Activated CD4-positive, CD25-positive, alpha-beta regulatory T cell (primary cell): Measurements from ENCODE around the gene GEMIN7.

ENCODE experiments used
- DNase-seq, 4 experiments: peaks; one replicate each; lab custom pipeline; 2025; lab: John Stamatoyannopoulos, UW

The GEMIN7 gene

DNA sequence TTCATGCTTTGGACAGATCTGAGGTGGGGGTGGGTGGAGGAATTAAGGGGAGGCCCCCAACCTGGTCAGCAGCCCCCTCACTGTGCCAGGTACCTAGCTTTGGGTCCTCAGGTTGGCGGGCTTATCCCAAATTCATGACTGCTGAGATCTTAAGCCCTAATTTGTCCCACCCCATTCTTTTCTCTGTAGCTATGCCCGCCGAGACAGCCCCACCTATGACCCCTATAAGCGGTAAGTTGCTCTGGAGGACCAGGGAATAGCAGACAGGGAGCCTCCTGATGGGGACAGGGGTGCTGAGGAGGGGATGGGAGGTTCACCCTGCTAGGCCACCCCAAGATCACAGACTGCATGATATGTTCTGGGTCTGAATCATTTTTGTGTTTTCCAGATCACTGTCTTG lies 17.1 kb upstream of the GEMIN7 start:
- DNase-seq, result no peak

DNA sequence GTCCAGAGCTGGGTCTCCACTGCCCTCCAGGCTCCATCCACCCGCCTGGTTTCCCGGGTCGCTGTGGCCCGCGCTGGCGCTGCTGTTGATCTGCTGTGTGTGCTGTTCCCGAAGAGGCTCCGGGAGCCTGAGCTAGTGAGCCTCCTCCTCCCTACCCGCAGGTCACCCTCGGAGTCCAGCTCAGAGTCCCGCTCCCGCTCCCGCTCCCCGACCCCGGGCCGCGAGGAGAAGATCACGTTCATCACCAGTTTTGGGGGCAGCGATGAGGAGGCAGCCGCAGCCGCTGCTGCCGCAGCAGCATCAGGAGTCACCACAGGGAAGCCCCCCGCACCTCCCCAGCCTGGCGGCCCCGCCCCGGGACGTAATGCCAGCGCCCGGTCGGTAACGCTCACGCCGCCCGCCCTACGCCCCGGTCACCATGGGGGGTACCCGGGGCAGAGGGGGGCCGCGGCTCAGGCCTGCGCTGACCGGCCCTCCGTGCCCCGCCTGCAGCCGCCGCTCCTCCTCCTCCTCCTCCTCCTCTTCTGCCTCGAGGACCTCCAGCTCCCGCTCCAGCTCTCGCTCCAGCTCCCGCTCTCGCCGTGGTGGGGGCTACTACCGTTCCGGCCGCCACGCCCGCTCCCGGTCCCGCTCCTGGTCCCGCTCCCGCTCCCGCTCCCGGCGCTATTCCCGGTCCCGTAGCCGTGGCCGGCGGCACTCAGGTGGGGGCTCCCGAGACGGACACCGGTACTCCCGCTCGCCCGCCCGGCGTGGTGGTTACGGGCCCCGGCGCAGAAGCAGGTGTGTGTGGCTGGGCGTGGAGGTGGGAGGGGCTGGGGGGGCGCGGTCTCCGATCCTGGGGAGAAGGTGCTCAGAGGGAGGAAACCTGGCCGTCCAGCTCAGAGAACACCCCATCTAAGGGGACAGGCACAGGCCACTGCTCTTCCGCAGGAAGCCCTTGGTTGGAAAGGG lies 14.9 kb upstream of the GEMIN7 start:
- DNase-seq, result no peak

DNA sequence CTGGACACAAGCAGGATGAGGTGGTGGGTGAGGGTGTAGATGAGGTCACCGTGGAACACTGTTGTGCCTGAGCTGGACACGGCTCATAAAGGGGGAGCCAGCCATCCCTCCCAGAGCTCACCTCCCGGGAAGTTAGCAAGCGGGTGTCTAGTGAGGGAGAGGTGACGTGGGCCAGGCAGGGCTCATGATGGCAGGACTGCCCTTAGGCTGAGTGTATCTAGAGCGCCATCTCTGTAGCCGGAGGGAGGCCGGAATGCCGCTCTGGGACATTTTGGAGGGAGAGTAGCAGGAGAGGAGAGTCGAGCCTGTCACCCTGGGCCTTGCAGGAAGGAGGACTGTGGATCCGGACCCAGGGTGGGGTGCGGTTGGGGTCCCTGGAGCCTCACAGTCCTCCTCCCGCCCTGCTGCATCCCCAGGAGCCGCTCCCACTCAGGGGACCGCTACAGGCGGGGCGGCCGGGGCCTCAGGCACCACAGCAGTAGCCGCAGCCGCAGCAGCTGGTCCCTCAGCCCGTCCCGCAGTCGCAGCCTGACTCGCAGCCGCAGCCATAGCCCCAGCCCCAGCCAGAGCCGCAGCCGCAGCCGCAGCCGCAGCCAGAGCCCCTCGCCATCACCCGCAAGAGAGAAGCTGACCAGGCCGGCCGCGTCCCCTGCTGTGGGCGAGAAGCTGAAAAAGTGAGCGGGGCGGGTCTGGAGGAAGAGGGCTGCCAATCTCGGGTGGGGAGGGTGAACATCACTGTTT lies 12.0 kb upstream of the GEMIN7 start:
- DNase-seq, result no peak

DNA sequence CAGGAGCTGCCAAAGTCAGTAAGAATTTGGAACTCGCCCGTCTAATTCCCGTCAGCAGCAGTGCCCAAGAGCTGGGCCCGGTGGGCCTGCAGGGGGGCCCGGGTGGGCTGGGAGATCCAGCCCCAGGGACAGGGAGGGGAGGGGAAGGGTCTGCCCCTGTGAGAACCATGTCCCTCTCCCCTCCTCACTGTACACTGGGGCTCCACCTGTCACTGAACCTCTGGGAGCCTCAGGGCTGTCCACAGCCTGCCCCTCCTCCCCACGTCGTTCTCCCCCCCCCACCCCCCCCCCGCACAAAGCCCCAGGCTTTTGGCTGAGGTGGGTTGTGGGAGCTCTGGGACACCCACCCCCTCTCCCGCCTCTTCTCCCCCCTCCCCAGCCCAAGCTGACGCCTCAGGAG lies 11.0 kb upstream of the GEMIN7 start:
- DNase-seq, result no peak

DNA sequence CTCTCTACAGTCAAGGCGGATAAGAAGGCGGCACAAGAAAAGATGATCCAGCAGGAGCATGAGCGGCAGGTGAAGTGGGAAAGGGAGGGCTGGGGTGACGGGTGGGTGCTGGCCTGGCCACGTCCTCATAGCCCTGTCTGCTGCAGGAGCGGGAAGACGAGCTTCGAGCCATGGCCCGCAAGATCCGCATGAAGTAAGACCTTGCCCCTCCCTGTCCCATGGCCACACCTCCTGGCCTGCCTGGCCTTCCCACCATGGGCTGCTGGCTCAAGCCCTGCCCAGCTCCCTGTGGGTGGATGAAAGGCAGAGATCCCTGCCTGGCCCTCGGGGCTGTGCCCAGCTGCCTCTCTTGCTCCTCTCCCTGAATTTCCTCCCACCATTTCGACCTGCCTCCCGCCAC lies 10.0 kb upstream of the GEMIN7 start:
- no peak for DNase-seq

GRCh38 chr19:45070214-45070613 lies 8.8 kb upstream of the GEMIN7 start:
- no peak for DNase-seq

DNA sequence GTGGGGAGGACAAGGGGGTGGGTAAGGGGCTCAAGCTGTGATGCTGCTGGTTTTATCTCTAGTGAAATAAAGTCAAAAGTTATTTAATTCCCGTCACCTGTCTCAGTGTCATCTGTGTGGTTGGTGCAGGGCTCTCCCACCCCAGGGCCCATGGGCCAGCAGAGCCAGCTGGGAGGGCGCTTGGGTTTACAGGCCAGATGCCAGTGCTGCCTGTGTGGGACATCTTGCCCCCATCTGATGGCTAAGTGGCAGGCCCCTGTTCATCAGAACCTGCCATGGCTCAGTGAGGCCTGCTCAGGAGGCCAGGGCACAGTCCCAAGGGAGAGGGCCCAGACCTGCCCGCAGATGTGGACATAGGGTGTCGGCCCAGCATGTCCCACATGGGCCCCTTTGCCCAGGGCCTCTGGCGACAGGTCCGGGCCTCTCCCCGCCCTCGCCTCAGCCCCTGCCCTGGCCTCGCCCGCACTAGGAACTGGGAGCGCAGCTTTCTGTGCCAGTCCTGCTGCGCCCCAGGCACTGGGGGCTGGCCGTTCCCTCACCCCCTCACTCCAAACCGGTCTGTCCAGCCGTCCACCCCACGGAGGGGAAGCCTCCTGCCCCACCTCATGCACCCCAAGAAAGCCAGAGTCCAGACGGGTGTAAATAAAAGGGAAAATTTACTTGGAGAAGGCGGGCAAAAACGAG lies 8.1 kb upstream of the GEMIN7 start:
- no peak for DNase-seq

GRCh38 chr19:45071545-45071938 lies 7.5 kb upstream of the GEMIN7 start:
- DNase-seq, result no peak

- DNase-seq, result no peak
Measured at GRCh38 chr19:45071969-45072790, 6.9 kb upstream of the GEMIN7 start.

GRCh38 chr19:45074744-45075300 lies 4.2 kb upstream of the GEMIN7 start:
- no peak for DNase-seq

- peak in 3 of 4 experiments; percentile 20 to 35 (median 26) for DNase-seq
Measured at GRCh38 chr19:45075301-45076028, 3.6 kb upstream of the GEMIN7 start.

DNA sequence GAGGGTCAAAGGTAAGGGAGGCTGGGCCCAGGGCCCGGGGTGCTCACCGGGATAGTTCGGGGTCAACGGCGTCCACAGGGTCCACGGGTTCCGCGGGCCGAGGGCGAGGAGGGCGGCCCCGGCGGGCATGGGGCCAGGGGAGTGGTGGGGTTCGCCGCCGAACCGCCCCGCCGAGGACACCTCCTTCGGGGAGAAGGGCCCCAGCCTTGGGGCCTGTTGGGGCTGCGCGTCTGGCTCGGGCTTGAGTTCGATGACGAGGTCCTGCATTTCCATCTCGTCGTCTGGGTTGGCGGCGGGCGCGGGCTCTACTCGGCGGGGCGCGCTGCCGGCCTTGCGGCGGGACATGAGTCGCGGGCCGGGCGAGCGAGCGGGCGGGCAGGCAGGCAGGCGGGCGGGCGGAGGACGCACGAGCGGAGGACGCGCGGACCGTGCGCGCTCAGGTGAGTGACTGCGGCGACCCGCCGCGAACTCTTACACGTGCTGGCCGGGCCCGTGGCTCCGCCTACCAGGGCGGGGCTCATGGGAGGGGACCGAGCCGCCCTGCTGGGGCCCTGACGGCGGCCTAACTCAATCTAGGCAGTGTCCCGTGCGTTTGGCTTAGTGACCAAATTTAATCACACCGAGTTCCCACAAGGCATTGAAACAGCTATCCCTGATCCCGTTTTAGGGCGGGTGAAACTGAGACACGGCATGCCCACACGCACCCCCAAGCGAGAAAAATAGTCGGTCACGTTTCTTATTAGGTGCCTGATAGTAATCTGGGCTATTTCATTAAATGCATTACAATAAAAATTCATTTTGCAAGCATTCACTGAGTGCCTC lies 2.8 kb upstream of the GEMIN7 start, which contains the start of gene ZNF296:
Gene ZNF296, minus strand, starts transcription at position 450 of the 822 bp plus-strand sequence. Its CDS starts 105 bp downstream, at position 345.
- DNase-seq, result peak; percentile 62 to 70 (median 68)

DNA sequence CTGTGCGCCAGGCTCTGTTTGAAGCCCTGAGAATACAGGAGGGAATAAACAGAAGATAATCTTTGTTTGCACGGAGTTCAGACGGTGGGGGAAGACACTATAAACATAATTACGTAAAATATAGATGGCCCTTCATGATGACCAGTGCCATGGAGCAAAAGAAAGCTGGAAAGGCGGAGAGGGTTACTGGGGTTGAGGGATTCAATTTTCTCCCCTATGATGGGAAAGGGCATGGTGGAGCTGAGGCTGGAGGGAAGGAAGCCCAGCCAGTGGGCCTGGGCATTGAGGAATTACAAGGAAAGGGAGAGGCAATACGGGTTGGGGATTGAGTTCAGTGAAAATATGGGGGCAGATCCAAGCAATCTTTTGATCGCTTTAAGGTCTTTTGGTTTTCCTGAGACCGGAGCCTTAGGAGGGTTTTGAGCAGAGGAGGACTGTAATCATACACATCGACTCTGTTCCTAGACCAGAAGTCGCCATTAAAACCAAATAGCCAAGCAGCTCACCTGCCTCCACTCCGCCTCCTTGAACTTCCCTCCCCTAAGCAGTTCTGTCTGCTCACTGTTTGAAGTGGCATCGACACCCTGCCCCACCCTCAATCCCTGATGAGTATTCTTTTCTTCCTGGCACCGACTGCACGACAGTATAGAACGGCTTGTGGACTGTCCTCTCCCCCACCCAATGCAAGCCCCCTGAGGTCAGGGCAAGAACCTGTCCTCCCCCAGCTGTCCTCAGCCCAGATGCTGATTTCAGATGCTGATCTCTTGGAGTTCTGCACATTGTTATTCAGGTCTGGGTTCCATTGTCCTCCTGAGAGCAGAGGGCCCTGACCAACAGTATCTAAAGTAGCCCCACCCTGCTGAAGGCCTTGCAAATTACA lies 2.0 kb upstream of the GEMIN7 start:
- DNase-seq, result no peak

DNA sequence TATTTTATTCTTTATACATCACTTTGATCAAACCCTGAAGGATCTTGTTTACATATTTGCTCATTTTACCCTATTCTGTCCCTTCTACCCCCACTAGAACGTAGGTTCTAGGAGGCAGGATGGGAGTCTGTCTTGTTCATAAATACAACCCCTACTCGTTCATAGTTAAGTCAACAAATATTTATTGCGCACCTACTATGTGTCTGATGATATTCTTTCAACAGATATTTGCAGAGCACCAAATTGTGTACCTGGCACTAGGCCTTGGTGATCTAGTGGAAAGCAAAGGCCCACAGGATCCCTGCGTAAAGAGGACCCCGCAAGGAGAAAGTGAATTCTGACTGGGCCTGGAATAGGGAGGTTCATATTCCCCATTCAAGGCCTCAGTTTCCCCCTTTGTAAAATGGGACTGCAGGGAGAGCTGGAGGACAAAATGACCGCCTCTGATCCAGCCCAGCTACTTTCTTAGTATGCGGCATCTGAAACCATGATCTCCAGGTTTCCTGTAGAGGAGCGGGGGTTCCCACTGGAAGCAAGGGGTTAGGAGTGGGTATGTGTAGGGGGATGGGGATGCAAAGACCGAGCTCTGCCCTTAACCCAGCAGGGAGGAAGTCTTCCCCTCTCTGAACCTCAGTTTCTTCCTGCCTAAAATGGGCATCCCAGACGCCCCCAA lies 534 bp upstream of the GEMIN7 start:
- no peak for DNase-seq

DNA sequence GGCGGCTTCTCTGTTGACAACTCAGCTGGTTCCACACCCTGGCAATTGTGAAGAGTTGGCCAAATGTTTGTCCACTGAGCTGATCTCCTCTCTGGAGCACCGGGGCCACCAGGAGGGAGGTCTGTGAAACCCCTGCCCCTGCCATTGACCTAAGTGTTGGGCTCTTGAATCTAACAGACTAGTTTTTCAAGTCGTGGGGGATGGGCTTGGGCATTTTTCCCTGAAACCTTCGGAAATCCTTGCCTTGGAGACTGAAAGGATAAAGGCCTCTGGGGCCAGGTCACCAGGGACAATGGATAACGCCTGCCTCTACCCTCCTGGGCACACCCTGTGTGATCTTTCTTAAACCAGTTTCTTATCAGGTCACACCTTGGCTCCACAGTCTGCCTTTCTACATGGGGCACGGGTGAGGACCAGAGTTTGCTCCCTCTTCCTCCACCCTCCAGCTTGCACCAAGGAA lies 881 bp downstream of the GEMIN7 start:
- no peak for DNase-seq

DNA sequence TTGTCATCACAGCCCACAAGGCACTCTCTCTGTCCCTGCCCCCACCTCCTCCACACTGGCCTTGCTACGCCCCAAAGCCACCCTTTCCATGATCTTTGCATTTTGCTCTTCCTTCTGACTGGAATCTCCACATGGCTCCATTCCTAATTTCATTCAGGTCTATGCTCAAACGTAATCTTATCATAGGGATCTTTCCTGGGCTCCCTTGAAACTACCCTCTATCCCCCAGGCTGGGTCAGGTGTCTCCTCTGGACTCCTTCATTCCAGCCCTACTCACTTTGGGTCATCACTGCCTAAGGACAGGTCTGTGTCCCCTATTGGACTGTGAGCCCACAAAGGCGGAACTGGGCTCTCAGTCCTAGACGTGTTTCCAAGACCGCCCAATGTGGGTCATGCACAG lies 3.1 kb downstream of the GEMIN7 start:
- no peak for DNase-seq

DNA sequence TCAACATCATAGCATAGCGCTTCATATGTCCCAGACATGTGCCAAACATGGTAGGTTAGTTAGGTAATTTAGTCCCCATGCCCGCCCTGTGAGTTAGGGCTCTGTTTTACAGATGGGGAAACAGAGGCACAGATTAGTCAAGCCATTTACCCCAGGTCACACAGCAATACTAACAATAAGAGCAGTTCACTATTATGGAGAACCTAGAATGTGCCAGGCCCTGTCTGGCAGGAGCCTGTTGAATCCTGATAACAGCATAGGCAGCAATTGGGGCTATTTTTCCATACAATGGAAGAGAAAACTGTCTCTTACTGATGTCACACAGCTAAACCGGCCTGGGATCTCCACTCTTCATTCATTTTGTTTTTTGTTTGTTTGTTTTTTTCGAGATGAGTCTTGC lies 7.4 kb downstream of the GEMIN7 start:
- no peak for DNase-seq

DNA sequence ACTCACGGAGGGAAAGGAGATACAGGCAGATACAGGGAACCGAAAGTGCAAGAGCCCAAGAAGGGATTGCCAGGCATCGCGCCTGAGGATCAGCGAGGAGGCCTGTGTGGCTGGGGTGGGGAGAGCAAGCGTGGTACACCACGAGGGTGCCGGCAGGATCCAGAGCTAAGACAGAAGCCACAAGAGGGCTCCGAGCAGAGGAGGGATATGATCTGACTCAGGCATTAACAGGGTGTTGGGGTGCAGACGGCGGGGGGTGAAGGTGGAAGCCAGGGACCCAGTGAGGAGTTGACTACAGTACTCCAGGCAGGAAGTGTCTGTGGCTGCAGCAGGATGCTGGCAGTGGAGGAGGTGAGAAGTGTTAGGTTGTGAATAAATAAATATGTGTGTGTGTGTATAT lies 8.5 kb downstream of the GEMIN7 start:
- no peak for DNase-seq
